Neural progenitor cell (in vitro differentiated cells): ENCODE results near the gene TRAPPC5.

ENCODE experiments used
- CTCF ChIP-seq: fragments of 200-600 bp; sonication (generic); IDR thresholded peaks from 2 replicates; pipeline ENCODE4 v1.5.1; 2017; ENCODE audit warnings: antibody characterized with exemption, mild to moderate bottlenecking
- EZH2 ChIP-seq: fragments of 200-600 bp; sonication (generic); IDR thresholded peaks from 2 replicates; pipeline ENCODE4 v1.6.1; 2017; ENCODE audit warnings: antibody characterized with exemption, mild to moderate bottlenecking, moderate library complexity
- EZH2phosphoT487 ChIP-seq: fragments of 200-600 bp; sonication (generic); IDR thresholded peaks from 2 replicates; pipeline ENCODE4 v1.6.1; 2017; ENCODE audit warnings: antibody characterized with exemption

- TF ChIP-seq EZH2phosphoT487 (no peak), CTCF (no peak), EZH2 (no peak)
Measured at GRCh38 chr19:7650148-7650547, 30.5 kb upstream of the TRAPPC5 start.
